K562 (cell line): ENCODE measurements around the gene NSUN6. TPM values are rescaled to one million over a fixed set of nuclear protein-coding genes. Genes with fewer than 3 reads are reported as not detected.

Source experiments
- ATAC-seq: fragments of 200-7000 bp; cut with Tn5 transposase; 3 replicates; pipeline ENCODE4 v1.9.1; 2020; ENCODE audit warnings: moderate library complexity
- BruUV-seq: library from RNA; stranded (reverse); fragments of 400-500 nt; replicated peaks from 2 replicates; lab custom pipeline; 2021; lab: Mats Ljungman, UMichigan
- CTCF ChIA-PET: fragments of 300-600 bp; formaldehyde crosslinking; extraction: SDS; loops from one replicate; lab custom pipeline; 2021; ENCODE audit warnings: low intra/inter-chr PET ratio; lab: Yijun Ruan, JAX
- POLR2A ChIA-PET: fragments of 300-600, 350-650 bp; sonication (Branson Sonifier 250); formaldehyde crosslinking; extraction: SDS; loops from one replicate; lab custom pipeline; 2021; ENCODE audit warnings: antibody characterized with exemption, inconsistent platforms; lab: Yijun Ruan, JAX
- DNase-seq, 4 experiments: peaks; one replicate each; pipeline versions ENCODE4 v3.0.0 to v3.0.0-alpha.2; 2011 to 2018; ENCODE audit warnings: low spot score in 3 of 4, mixed read lengths in 3 of 4; ENCODE audit errors: extremely low read depth in 1 of 4
- FAIRE-seq: peaks from 2 replicates; lab custom pipeline; 2011; peaks lifted over from hg19 to GRCh38; lab: Jason Lieb, UNC
- H2AFZ ChIP-seq: 2 replicates; pipeline ENCODE4 v1.6.0; 2011; ENCODE audit warnings: low read depth, low read length, control low read depth, inconsistent platforms
- H3K27ac ChIP-seq: fragments of 200-600 bp; 3 replicates; pipeline ENCODE4 v1.8.0; 2011; ENCODE audit warnings: low read depth, mild to moderate bottlenecking, control low read depth, inconsistent platforms, low read length, moderate library complexity, mixed read lengths; ENCODE audit errors: extremely low read depth
- H3K27me3 ChIP-seq, 2 experiments: fragments of 300-600 bp in 1 of 2; 2 replicates in 1 of 2; 3 replicates in 1 of 2; pipeline versions ENCODE4 v1.6.0 to v1.8.0; 2011; ENCODE audit warnings: inconsistent platforms in 2 of 2, low read length in 2 of 2, mild to moderate bottlenecking in 1 of 2, mixed read lengths in 1 of 2, moderate library complexity in 1 of 2; ENCODE audit not compliant: control insufficient read depth in 2 of 2, insufficient read depth in 2 of 2
- H3K36me3 ChIP-seq: fragments of 300-600 bp; 3 replicates; pipeline ENCODE4 v1.8.0; 2011; ENCODE audit warnings: mild to moderate bottlenecking, low read length, inconsistent platforms; ENCODE audit not compliant: control insufficient read depth, insufficient read depth
- H3K4me1 ChIP-seq, 2 experiments: fragments of 200-600 bp in 1 of 2; replicated peaks in 1 of 2; 2 replicates in 1 of 2; 3 replicates in 1 of 2; pipeline versions ENCODE4 v1.5.1 to v1.8.0; 2011; ENCODE audit warnings: inconsistent platforms in 2 of 2, low read length in 2 of 2, mild to moderate bottlenecking in 1 of 2, mixed read lengths in 1 of 2, moderate library complexity in 1 of 2; ENCODE audit not compliant: control insufficient read depth in 2 of 2, insufficient read depth in 2 of 2
- H3K4me2 ChIP-seq: 2 replicates; pipeline ENCODE4 v1.6.1; 2011; ENCODE audit warnings: low read length, control low read depth, inconsistent platforms, mixed read lengths; ENCODE audit not compliant: insufficient read depth
- H3K4me3 ChIP-seq: fragments of 200-600 bp; sonication (generic), shearing (Covaris generic); 2 replicates; pipeline ENCODE4 v1.5.1; 2016; ENCODE audit warnings: control low read depth, inconsistent platforms
- H3K79me2 ChIP-seq: fragments of 200-600 bp; 3 replicates; pipeline ENCODE4 v1.8.0; 2011; ENCODE audit warnings: low read length, inconsistent platforms; ENCODE audit not compliant: control insufficient read depth, insufficient read depth
- H3K9ac ChIP-seq, 2 experiments: 2 replicates each; pipeline versions ENCODE4 v1.6.0 to v1.6.1; 2011; ENCODE audit warnings: low read depth in 2 of 2, low read length in 2 of 2, control low read depth in 1 of 2, inconsistent platforms in 1 of 2, mild to moderate bottlenecking in 1 of 2, mixed read lengths in 1 of 2; ENCODE audit not compliant: insufficient read depth in 1 of 2
- H3K9me1 ChIP-seq: one replicate; pipeline ENCODE4 v1.6.0; 2011; ENCODE audit warnings: inconsistent platforms, mild to moderate bottlenecking, low read length, moderate library complexity; ENCODE audit not compliant: control insufficient read depth, insufficient read depth
- H3K9me3 ChIP-seq: replicated peaks from 2 replicates; pipeline ENCODE4 v1.5.1; 2011; ENCODE audit warnings: low read depth, low read length, inconsistent platforms; ENCODE audit not compliant: control insufficient read depth, insufficient read depth
- H4K20me1 ChIP-seq: replicated peaks from 2 replicates; pipeline ENCODE4 v1.6.1; 2011; ENCODE audit warnings: low read length, inconsistent platforms, mixed read lengths; ENCODE audit not compliant: control insufficient read depth, insufficient read depth
- EZH2 ChIP-seq: IDR thresholded peaks from 2 replicates; pipeline ENCODE4 v1.6.1; 2012; ENCODE audit warnings: low read depth, mild to moderate bottlenecking, inconsistent platforms, low read length, borderline replicate concordance
- GATAD2A ChIP-seq: fragments of 450-650 bp; IDR thresholded peaks from 2 replicates; pipeline ENCODE4 v1.6.1; 2017
- LARP7 ChIP-seq: fragments of 450-650 bp; IDR thresholded peaks from 2 replicates; pipeline ENCODE4 v1.6.1; 2016
- NR2F6 ChIP-seq: fragments of 450-650 bp; formaldehyde crosslinking; IDR thresholded peaks from 2 replicates; pipeline ENCODE4 v1.4.0; 2020; ENCODE audit warnings: mild to moderate bottlenecking
- RFX1 ChIP-seq: fragments of 450-650 bp; IDR thresholded peaks from 2 replicates; pipeline ENCODE4 v1.6.1; 2016; ENCODE audit warnings: mild to moderate bottlenecking, moderate library complexity
- WGBS: fragments of 100-300 bp; shearing (Covaris generic); methylation state at CpG from one replicate; pipeline ENCODE4 v1.1.6; 2016; ENCODE audit warnings: low coverage, mixed read lengths; ENCODE audit not compliant: insufficient coverage; ENCODE audit errors: missing lambda C conversion rate; 5-methylcytosine and 5-hydroxymethylcytosine counted together
- in situ Hi-C: fragments of 300-500 bp; cut with MboI; formaldehyde crosslinking; loops from 4 replicates; pipeline ENCODE4 v1.15.0; 2018; ENCODE audit warnings: inconsistent platforms, mixed read lengths
- intact Hi-C: fragments of 100-400 bp; cut with micrococcal nuclease; formaldehyde crosslinking; loops from 2 replicates; pipeline ENCODE4 v1.14.2; 2022
- polyA plus RNA-seq, 8 experiments: library from polyadenylated mRNA; depleted of rRNA in 4 of 8; stranded (reverse) in 5 of 8; unstranded in 3 of 8; fragments of >200 nt; fragmentation: Nextera tagmentation in 2 of 8; fragmentation: Illumina TruSeq in 1 of 8; extraction: Ambion mirVana in 2 of 8; extraction: Trizol in 1 of 8; gene quantifications; 2 replicates each; pipeline versions ENCODE4 v1.2.1 to v1.2.3, GENCODE V29; 2011 to 2014; ENCODE audit warnings: inconsistent platforms in 1 of 8, missing spikeins in 1 of 8
- total RNA-seq, 7 experiments: library from RNA; depleted of rRNA in 6 of 7; stranded (reverse); fragments of >200 nt in 6 of 7; fragmentation: Illumina TruSeq in 2 of 7; extraction: Trizol in 2 of 7; gene quantifications; 2 replicates each; pipeline versions ENCODE4 v1.2.1 to v1.2.3, GENCODE V29; 2011 to 2021; ENCODE audit warnings: low replicate concordance in 1 of 7
- TF ChIP-seq, protein P1 (sequence below): sonication (generic); formaldehyde crosslinking; IDR thresholded peaks from 2 replicates; pipeline ENCODE4 v1.8.0; 2022; ENCODE audit warnings: mild to moderate bottlenecking, missing genetic modification reagents

Gene NSUN6
- total and polyA plus RNA-seq, 9 of the 15 experiments (the other 6 are each of a cell fraction or from before 2014, with no cell fraction given), result 12.5 to 33.1 (median 24.2) TPM

DNA sequence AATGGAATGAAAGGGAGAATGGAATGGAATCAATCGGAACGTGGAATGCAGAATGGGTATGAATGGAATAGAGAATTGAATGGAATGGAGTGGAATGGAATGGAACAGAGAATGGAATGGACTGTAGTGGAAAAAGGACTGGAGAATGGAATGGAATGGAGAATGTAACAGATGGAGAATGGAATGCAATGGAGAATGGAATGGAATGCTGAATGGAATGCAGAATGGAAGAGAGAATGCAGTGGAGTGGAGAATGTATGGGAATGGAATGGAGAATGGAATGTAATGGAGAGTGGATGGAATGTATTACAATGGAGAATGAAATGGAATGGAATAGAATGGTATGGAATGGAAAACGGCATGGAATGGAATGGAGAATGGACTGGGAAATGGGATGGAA is 96.9 kb downstream of the NSUN6 start:
- H3K9me3 ChIP-seq, result peaks cover 3% of the 10 kb centered on the region; the same call in 1 of the 2 replicates

More for the DNA sequence above, 96.9 kb downstream of the NSUN6 start:
- no TSS peak for BruUV-seq
- no peak overlapping the region for H3K4me2 ChIP-seq
- no peak for DNase-seq
- H3K27me3 ChIP-seq, result no peaks in the 10 kb centered on the region
- no peak overlapping the region for H3K4me3 ChIP-seq
- no peaks in the 10 kb centered on the region for H3K4me1 ChIP-seq
- H2AFZ ChIP-seq, result no peak overlapping the region
- H4K20me1 ChIP-seq, result no peaks in the 10 kb centered on the region
- no peak for FAIRE-seq
- no peak for ATAC-seq
- TF ChIP-seq LARP7, result no peak
- no peak for TF ChIP-seq EZH2
- TF ChIP-seq, protein P1, sequence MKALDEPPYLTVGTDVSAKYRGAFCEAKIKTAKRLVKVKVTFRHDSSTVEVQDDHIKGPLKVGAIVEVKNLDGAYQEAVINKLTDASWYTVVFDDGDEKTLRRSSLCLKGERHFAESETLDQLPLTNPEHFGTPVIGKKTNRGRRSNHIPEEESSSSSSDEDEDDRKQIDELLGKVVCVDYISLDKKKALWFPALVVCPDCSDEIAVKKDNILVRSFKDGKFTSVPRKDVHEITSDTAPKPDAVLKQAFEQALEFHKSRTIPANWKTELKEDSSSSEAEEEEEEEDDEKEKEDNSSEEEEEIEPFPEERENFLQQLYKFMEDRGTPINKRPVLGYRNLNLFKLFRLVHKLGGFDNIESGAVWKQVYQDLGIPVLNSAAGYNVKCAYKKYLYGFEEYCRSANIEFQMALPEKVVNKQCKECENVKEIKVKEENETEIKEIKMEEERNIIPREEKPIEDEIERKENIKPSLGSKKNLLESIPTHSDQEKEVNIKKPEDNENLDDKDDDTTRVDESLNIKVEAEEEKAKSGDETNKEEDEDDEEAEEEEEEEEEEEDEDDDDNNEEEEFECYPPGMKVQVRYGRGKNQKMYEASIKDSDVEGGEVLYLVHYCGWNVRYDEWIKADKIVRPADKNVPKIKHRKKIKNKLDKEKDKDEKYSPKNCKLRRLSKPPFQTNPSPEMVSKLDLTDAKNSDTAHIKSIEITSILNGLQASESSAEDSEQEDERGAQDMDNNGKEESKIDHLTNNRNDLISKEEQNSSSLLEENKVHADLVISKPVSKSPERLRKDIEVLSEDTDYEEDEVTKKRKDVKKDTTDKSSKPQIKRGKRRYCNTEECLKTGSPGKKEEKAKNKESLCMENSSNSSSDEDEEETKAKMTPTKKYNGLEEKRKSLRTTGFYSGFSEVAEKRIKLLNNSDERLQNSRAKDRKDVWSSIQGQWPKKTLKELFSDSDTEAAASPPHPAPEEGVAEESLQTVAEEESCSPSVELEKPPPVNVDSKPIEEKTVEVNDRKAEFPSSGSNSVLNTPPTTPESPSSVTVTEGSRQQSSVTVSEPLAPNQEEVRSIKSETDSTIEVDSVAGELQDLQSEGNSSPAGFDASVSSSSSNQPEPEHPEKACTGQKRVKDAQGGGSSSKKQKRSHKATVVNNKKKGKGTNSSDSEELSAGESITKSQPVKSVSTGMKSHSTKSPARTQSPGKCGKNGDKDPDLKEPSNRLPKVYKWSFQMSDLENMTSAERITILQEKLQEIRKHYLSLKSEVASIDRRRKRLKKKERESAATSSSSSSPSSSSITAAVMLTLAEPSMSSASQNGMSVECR, result no peak
- no peak for TF ChIP-seq RFX1
- TF ChIP-seq GATAD2A, result no peak
- no peak for TF ChIP-seq NR2F6
- H3K27ac ChIP-seq, result no peak overlapping the region
- intact Hi-C loops, result no loop called here
- H3K36me3 ChIP-seq, result peaks cover 45% of the 10 kb centered on the region
- H3K9ac ChIP-seq, result no peak overlapping the region
- WGBS, result 89% methylated on average over 3 of the region's 3 CpGs
- in situ Hi-C loops, result no loop called here
- POLR2A ChIA-PET, result no interaction called here
- CTCF ChIA-PET, result no interaction called here
- no peaks in the 10 kb centered on the region for H3K9me1 ChIP-seq
- H3K79me2 ChIP-seq, result no peaks in the 10 kb centered on the region
